BE2C (cell line): ENCODE results near the gene EEF2K.

ENCODE experiments used
- DNase-seq: peaks from one replicate; pipeline ENCODE4 v3.0.0-alpha.2; 2020
- H3K27me3 ChIP-seq: fragments of 250-450 bp; sonication (Bioruptor Pico); 2 replicates; pipeline ENCODE4 v1.5.1; 2020; ENCODE audit warnings: mild to moderate bottlenecking
- H3K36me3 ChIP-seq: fragments of 250-450 bp; sonication (Bioruptor Pico); 2 replicates; pipeline ENCODE4 v1.5.1; 2020; ENCODE audit warnings: mild to moderate bottlenecking
- H3K4me1 ChIP-seq: fragments of 250-450 bp; sonication (Bioruptor Pico); 2 replicates; pipeline ENCODE4 v1.5.1; 2020
- H3K4me3 ChIP-seq: 2 replicates; pipeline ENCODE4 v1.5.1; 2011; ENCODE audit warnings: low read depth, low read length
- H3K9me3 ChIP-seq: fragments of 250-450 bp; sonication (Bioruptor Pico); 2 replicates; pipeline ENCODE4 v1.5.1; 2020
- TF ChIP-seq, protein P1 (sequence below): IDR thresholded peaks from 2 replicates; pipeline ENCODE4 v1.5.1; 2012; ENCODE audit warnings: mild to moderate bottlenecking, low read depth, low read length

The EEF2K gene

DNA sequence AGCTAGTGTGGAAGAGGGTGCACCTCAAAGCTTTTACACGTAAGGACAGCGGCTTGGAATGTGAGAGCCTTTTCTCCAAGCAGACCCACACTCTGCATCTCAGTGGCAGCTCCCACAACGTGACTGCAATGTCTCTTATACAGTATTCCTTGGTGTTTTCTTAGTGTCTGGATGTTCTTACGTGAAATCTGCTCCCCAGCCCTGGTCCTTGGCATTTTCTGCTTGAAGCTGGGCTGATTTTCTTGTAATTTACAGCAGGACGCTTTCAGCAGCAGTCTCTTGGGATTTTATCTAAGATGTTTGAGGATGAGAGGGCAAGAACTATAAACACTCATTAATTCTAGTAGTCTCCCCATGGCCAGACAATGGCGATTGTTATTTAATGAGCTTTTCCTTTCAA lies 79.0 kb downstream of the EEF2K start:
- H3K4me1 ChIP-seq = peaks cover 1% of the 10 kb centered on the region
- no peaks in the 10 kb centered on the region for H3K9me3 ChIP-seq
- H3K36me3 ChIP-seq = peaks cover 39% of the 10 kb centered on the region
- TF ChIP-seq, protein P1, sequence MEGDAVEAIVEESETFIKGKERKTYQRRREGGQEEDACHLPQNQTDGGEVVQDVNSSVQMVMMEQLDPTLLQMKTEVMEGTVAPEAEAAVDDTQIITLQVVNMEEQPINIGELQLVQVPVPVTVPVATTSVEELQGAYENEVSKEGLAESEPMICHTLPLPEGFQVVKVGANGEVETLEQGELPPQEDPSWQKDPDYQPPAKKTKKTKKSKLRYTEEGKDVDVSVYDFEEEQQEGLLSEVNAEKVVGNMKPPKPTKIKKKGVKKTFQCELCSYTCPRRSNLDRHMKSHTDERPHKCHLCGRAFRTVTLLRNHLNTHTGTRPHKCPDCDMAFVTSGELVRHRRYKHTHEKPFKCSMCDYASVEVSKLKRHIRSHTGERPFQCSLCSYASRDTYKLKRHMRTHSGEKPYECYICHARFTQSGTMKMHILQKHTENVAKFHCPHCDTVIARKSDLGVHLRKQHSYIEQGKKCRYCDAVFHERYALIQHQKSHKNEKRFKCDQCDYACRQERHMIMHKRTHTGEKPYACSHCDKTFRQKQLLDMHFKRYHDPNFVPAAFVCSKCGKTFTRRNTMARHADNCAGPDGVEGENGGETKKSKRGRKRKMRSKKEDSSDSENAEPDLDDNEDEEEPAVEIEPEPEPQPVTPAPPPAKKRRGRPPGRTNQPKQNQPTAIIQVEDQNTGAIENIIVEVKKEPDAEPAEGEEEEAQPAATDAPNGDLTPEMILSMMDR = no peak
- H3K27me3 ChIP-seq = no peaks in the 10 kb centered on the region
- no peak overlapping the region for H3K4me3 ChIP-seq
- no peak for DNase-seq

DNA sequence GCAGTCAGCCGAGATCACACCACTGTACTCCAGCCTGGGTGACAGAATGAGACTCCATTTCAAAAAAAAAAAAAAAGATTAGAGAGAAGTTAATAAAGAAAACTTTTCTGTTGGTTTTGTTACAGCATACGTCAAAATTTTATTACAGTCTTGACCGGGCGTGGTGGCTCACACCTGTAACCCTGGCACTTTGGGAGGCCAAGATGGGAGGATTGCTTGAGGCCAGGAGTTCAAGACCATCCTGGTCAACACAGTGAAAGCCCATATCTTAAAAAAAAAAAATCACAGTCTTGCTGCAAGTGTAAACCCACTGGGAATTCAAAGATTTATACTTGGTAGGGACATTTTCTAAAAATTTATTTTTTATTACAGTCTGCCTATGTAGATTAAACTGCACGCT lies 84.9 kb downstream of the EEF2K start:
- no peaks in the 10 kb centered on the region for H3K4me1 ChIP-seq
- no peaks in the 10 kb centered on the region for H3K9me3 ChIP-seq
- no peaks in the 10 kb centered on the region for H3K27me3 ChIP-seq
- TF ChIP-seq, protein P1 = no peak
- H3K36me3 ChIP-seq = no peaks in the 10 kb centered on the region
- no peak overlapping the region for H3K4me3 ChIP-seq
- no peak for DNase-seq

DNA sequence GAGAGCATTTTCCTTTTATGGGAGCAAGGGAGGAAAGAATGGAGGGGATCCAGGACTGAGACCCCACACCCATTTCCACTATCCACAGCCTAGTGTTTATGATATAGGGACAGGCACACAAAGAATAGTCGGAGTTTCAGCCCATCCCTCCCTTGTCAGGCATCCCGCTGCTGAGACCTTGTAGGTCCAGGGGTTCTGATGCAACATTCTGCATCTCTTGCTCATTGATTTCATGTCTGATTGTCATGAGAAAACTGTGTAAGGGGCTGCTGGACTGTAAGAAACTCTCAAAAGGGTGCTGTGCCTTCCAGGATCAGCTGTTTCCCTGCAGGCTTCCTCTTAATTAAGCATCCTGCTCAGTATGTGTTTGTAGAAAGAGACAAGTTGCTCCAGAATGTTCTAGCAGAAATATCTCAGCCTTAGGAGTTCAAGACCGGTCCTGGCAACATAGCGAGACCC lies 85.8 kb downstream of the EEF2K start:
- Histone ChIP-seq H3K9me3 (no peaks in the 10 kb centered on the region), H3K4me1 (no peaks in the 10 kb centered on the region), H3K36me3 (no peaks in the 10 kb centered on the region), H3K4me3 (no peak overlapping the region), H3K27me3 (no peaks in the 10 kb centered on the region)
- TF ChIP-seq, protein P1 = no peak
- no peak for DNase-seq

DNA sequence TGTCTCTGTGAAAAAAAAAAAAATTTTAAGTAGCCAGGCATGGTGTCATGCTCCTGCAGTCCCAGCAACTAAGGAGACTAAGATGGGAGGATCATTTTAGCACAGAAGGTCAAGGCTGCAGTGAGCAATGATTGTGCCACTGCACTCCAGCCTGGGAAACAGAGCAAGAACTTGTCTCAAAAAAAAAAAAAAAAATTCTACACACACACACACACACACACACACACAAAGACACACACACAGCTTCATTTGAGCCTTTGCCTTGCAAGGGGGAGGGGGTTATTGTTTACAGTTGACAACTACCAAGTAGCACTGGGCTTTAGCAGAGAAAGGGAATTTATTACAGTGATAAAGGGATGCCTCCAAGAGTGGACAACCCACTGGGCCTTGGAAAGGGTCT lies 86.2 kb downstream of the EEF2K start:
- no peak for DNase-seq
- Histone ChIP-seq H3K36me3 (no peaks in the 10 kb centered on the region), H3K9me3 (no peaks in the 10 kb centered on the region), H3K4me3 (no peak overlapping the region), H3K4me1 (no peaks in the 10 kb centered on the region), H3K27me3 (no peaks in the 10 kb centered on the region)
- TF ChIP-seq, protein P1 = no peak

DNA sequence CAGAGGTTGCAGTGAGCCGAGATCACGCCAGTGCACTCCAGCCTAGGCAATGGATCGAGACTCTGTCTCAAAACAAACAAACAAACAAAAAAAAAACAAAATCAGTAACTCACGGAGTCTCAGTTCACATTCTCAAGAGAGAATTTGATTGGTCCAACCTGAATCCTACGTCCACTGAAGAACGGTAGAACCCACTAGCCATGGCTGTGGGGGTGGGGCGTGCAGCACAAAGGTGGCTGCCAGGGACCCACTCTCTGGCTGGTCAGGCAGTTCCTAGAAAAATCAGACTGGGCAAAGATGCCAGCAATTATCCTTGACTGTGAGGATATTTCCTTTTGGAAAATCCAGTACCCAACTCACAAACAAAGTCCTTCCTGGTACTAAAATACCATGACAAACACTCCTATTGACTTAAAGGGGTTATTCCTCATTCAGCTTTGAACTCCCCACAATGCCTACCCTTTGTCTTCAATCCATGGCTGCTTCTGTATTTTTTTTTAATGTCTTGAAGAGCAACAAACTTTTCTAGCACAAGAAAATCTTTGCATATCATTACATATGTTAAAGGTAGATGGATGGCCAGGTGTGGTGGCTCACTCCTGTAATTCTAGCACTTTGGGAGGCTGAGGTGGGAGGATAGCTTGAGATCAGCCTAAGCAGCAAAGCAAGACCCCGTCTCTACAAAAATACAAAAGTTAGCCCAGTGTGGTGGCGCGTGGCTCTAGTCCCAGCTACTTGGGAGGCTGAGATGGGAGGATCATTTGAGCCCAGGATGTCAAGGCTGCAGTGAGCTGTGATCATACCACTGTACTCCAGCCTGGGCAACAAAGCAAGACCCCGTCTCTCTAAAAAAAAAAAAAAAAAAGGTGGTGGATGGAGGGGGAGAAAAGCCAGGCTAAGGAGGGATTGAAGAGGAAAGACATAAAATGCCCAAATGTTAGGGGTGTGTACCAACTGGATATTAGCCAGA lies 87.3 kb downstream of the EEF2K start:
- no peak overlapping the region for H3K4me3 ChIP-seq
- H3K27me3 ChIP-seq = no peaks in the 10 kb centered on the region
- TF ChIP-seq, protein P1 = no peak
- no peak for DNase-seq
- H3K9me3 ChIP-seq = no peaks in the 10 kb centered on the region
- H3K4me1 ChIP-seq = no peaks in the 10 kb centered on the region
- H3K36me3 ChIP-seq = no peaks in the 10 kb centered on the region
